ENCODE results near the gene NUP35.

DNA sequence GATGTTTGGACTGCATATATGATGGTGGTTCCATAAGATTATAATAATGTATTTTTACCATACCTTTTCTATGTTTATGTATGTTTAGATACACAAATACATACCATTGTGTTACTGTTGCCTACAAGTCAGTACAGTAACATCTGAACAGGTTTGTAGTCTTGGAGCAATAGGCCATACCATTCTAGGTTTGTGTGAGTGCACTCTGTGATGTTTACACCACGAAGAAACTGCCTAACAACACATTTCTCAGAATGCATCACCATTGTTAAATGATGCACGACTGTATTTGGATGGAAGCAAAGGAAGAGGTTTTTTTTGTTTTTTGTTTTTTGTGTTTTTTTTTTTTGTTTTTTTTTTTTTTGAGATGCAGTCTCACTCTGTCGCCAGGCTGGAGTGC lies 36.2 kb upstream of the NUP35 start:
- TF ChIP-seq, protein P1, sequence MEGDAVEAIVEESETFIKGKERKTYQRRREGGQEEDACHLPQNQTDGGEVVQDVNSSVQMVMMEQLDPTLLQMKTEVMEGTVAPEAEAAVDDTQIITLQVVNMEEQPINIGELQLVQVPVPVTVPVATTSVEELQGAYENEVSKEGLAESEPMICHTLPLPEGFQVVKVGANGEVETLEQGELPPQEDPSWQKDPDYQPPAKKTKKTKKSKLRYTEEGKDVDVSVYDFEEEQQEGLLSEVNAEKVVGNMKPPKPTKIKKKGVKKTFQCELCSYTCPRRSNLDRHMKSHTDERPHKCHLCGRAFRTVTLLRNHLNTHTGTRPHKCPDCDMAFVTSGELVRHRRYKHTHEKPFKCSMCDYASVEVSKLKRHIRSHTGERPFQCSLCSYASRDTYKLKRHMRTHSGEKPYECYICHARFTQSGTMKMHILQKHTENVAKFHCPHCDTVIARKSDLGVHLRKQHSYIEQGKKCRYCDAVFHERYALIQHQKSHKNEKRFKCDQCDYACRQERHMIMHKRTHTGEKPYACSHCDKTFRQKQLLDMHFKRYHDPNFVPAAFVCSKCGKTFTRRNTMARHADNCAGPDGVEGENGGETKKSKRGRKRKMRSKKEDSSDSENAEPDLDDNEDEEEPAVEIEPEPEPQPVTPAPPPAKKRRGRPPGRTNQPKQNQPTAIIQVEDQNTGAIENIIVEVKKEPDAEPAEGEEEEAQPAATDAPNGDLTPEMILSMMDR (IDR thresholded peaks at IDR 0.05): no peak
- no peak for TF ChIP-seq POLR2A (IDR thresholded peaks at IDR 0.05)
- TF ChIP-seq POLR2AphosphoS5 (IDR thresholded peaks at IDR 0.05): no peak
- no peak for TF ChIP-seq EP300 (IDR thresholded peaks at IDR 0.05)
